NOMO-1 treated with dmso at 0.1 percent for 144 hours (cell line): ENCODE results near the gene NATD1.

ENCODE experiments used
- DNase-seq: peaks from one replicate; lab custom pipeline; 2025; ENCODE audit not compliant: unreplicated experiment; lab: John Stamatoyannopoulos, UW

The NATD1 gene

GRCh38 chr17:21218101-21218500 lies 35.1 kb downstream of the NATD1 start:
- no peak for DNase-seq

- DNase-seq: no peak
These were observed 35.9 kb downstream of the NATD1 start for GRCh38 chr17:21217346-21217745.

GRCh38 chr17:21215935-21216334 lies 37.3 kb downstream of the NATD1 start:
- no peak for DNase-seq

GRCh38 chr17:21214777-21215541 lies 38.3 kb downstream of the NATD1 start:
- no peak for DNase-seq

GRCh38 chr17:21214015-21214776 lies 39.0 kb downstream of the NATD1 start, which contains the start of gene TMEM11:
Gene TMEM11 (minus strand): TSS chr17:21214161. CDS start chr17:21214152, 9 bp downstream.
- DNase-seq: peak; percentile 93

DNA sequence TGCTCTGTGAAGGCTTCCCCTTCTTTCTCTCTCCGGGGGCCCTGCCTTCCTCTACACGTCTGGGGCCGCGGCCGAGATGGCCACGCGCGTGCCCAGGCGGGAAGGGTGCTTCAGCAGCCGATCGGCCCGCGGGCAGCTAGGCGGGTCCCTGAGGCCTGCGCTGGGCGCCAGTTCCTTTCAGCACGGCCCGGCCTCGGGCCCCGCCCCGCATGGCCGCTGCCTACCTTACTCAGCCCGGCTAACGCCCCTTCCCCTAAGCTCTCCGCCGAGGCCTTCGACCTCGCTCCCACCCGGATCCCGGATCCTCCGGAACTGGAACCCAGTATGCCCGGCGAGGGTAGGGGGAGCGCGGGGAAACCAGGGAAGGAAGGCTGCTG lies 39.6 kb downstream of the NATD1 start:
- DNase-seq: peak; percentile 25

DNA sequence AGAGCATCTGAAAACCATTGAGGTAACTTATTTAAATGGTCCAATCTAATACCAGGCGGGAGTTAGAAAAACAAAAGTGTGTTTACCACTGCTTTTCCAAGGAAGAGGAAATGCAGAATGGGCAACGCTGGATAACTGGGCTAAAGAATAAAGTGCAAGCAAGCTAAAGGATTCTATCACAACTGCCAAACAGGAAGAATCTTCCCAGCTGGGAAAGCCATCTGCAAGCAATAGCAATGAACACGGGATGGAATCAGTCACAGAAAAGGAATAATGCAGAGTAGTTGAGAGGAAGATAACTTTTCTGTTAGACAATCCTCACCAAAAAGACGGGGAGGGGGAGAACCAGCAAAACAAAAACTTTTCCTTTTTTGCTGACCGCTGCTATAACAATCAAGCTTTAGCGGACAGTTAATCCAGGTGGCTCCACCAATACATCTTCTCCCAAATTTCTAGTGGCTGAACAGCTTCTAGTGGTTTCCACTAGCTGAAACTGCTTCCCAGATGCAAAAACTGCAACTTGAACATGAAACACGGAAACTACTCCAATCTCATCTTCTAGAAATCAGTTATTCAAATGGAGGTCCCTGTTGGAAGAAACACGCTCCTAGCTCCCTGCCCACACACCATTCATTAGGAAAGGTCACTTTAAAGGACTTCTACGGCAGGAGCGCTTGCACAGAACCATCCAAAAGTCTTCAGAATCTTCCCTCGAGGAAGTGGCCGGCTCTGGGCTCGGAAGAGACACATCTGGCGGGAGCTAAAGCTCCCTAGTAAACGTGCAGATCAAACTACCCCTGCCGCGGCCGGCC lies 40.2 kb downstream of the NATD1 start:
- no peak for DNase-seq

DNA sequence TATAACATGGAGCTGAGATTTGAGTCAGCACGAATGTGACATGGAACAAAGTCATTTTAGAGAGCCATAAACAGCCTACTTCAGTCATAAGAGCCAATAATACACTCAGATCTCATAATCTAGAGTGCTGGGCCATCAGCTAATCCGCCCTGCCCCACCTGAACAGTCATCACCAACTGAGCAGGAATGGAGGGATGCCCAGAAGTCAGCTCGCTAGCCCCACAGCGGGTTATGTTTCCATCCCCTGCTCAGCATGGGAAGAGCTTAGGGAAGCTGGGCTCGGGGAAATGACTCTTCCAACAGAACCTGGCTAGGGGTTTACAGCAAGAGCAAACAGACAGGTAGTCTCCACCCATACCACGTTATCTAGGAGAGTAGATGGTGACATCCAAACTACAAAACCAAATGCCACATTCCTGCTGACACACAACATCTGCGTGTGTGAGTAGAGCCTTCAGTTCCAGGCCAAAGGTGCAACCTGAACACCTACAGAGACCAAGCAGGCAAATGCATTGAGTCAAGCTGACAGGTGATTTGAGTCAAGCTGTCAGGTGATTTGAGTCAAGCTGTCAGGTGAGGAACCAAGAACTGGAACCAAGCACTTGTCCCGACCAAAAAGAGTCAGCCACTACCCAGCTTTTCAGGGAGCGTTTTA lies 41.3 kb downstream of the NATD1 start:
- DNase-seq: no peak

DNA sequence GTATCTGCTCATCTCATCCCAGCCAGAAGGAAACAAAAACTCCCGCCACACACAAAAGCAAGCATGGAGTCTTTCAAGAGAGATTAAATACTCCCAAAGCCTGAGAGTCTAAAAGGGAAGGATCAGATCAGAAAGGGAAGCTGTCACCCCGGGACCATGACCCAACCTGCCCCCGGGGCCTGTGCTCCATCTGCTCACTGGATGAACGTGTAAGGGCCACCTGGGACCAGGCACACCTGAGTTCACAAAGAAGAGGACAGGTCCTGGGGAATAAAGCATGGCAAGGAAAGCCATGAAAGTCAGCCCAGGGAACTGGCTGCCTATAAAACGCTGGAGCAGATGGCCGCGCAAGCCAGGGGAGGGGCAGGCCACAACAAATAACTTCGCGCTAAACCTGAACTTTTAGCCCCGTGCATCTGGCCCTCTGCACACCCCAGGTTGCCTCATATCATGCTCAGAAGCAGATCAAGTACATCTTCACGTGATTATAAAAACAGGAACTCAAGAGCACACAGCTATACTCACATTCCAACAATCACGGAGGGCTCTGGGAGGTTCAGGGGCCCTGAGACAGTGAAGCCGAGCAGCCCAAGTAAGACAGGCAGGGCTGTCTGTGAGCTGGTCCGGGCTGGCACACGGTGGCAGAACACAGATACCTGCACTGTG lies 42.7 kb downstream of the NATD1 start:
- peak; percentile 73 for DNase-seq

GRCh38 chr17:21209511-21210175 lies 43.6 kb downstream of the NATD1 start:
- DNase-seq: no peak

DNA sequence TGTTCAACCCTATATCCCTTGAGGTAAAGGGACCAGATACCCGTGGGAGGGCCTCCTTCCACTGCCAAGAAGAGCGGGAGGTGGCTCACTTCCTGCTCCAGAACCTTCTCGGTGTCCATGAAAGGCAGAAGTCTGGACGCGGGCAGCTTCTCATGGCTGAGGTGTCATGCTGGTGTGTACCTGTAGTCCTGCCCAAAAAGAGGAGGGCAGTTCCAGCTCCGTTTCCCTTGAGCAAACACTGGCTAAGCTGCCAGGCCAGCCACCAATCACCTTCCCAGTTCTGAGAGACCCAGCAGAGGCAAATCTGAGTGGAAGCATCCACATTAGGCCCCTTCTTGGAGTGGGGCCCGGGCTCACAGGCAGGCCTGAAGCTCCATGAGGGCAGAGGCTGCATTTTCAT lies 44.9 kb downstream of the NATD1 start:
- no peak for DNase-seq

DNA sequence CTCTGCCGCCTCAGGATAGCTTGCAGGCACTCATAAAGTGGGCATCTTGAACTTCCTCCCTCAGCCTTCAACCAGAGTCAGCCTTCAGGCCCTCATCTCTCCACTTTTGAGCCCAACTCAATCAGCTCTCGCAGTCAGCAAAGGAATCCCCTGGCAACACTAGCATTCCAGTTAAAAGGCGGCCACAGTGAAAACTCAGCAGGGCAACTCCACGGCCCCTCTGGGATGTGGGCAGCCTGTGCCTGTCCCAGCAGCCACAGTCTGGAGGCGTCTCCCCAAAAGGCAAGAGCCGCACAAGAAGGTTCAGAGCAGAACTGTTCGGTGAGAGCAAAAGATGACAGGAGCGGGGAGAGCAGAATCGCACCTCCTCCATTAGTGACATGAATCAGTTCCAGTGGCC lies 48.3 kb downstream of the NATD1 start:
- no peak for DNase-seq

DNA sequence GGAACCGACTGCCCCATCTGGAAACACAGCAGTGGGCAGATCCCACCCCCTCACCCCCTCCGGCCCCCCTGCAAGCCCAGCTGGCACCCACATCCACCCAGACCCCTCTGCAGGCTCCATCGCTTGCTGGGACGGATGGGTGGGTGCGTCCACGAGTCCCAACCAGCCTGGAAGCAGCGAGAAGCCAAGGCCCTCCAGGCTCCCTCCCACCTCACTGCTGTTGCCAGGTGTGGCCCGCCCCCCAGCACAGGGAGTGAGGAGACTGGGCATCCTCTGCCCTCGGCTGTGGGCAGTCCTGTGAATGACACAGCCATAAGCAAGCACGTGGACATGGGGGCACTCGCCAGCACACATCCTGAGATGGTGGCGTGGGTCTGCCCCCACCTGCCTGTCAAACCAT lies 50.7 kb downstream of the NATD1 start:
- DNase-seq: no peak

DNA sequence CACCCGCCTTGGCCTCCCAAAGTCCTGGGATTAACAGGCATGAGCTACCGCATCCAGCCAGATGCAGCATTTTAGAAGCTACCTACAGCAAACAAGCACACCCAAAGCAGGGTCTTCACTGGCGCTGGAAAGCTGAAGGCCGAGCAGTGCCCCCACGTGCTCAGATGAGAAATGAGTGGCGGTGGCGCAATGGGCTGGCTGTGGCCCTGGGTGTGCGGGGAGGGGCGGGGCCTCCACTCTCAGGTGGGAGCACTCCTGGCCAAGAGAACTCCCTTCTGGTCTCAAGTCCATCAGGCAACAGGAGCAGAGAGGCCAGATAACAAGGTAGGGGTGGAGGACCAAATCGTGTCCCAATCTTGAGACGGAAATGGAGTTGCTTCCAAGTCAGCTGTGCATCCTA lies 51.3 kb downstream of the NATD1 start:
- DNase-seq: no peak

DNA sequence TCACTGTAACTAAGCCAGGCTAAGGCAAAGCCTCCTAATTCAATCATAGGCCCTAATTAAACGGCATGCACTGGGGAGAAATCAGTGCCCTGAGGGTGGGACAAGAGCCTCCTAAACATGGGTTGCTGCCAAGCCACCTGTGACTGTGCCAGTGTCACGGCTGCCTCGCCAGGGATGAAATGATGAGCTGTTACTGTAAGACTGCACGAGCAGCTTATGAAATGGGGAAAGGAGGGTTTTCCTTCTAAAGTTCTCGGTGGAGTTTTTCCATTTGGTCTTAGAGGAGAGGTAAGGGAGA lies 52.0 kb downstream of the NATD1 start:
- no peak for DNase-seq

- DNase-seq: no peak
These were observed 52.5 kb downstream of the NATD1 start for GRCh38 chr17:21200590-21201297.

DNA sequence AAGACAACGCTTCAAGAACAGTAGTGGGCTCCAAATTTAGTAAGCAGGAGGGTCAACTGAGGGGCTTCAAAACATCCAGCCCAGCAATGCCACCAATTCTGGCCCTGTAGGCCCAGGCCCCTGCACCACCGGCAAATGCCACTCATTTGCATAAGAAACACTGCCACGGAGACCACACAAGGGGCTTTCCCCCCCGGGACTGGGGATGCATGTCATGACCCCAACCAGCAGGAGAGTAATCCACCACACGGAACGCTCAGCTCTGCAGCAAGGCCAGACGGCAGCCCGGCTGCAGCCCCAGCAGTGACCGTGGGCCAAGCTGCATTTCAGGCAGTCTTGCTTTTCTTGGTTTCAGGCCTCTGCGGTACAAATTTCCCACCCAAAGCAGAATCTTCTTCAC lies 53.4 kb downstream of the NATD1 start:
- no peak for DNase-seq

GRCh38 chr17:21199311-21199710 lies 53.9 kb downstream of the NATD1 start:
- no peak for DNase-seq

GRCh38 chr17:21198411-21198810 lies 54.8 kb downstream of the NATD1 start:
- DNase-seq: no peak

GRCh38 chr17:21196126-21196525 lies 57.1 kb downstream of the NATD1 start:
- DNase-seq: no peak
